Heart right ventricle (tissue), 16 donors: ENCODE results near the gene MSL2. TPM values are rescaled to one million over a fixed set of nuclear protein-coding genes. Genes with fewer than 3 reads are reported as not detected.
"Not testable (repeated sequence)": the region's sequence is repeated elsewhere in the genome, so short reads cannot be mapped to it uniquely, and the experiment has no call there.

ENCODE experiments used
- ATAC-seq, 8 donors: fragments of 200-7000 bp; cut with Tn5 transposase; one replicate each; pipeline ENCODE4 v1.9.1; 2020; ENCODE audit warnings: mild to moderate bottlenecking in 8 of 8, moderate library complexity in 8 of 8, moderate number of reproducible peaks in 1 of 8
- DNase-seq, 2 donors: peaks; one replicate each; pipeline ENCODE4 v3.0.0-alpha.2; 2020
- H3K27ac ChIP-seq, 10 donors: fragments of 200-600 bp; sonication (generic) in 2 of 10; one replicate each; pipeline versions ENCODE4 v1.5.0 to v1.8.0; 2020 to 2022; ENCODE audit warnings: mild to moderate bottlenecking in 3 of 10
- H3K27me3 ChIP-seq, 7 donors: fragments of 200-600 bp; one replicate each; pipeline ENCODE4 v1.8.0; 2021 to 2022; ENCODE audit warnings: mild to moderate bottlenecking in 2 of 7
- H3K36me3 ChIP-seq, 9 donors: fragments of 200-600 bp; sonication (generic) in 1 of 9; one replicate each; pipeline versions ENCODE4 v1.5.0 to v1.8.0; 2020 to 2022; ENCODE audit warnings: mild to moderate bottlenecking in 2 of 9
- H3K4me1 ChIP-seq, 9 donors: fragments of 200-600 bp; sonication (generic) in 1 of 9; one replicate each; pipeline versions ENCODE4 v1.5.0 to v1.8.0; 2020 to 2022; ENCODE audit warnings: mild to moderate bottlenecking in 4 of 9
- H3K4me3 ChIP-seq, 10 donors: fragments of 200-600 bp; sonication (generic) in 2 of 10; one replicate each; pipeline versions ENCODE4 v1.5.0 to v1.8.0; 2020 to 2022; ENCODE audit warnings: mild to moderate bottlenecking in 7 of 10, moderate library complexity in 2 of 10
- H3K9me3 ChIP-seq, 11 donors: fragments of 200-600 bp in 10 of 11; sonication (generic) in 2 of 11; one replicate each; pipeline versions ENCODE4 v1.5.0 to v1.8.0; 2013 to 2022; ENCODE audit warnings: mild to moderate bottlenecking in 2 of 11, control low read depth in 1 of 11, moderate library complexity in 1 of 11
- CTCF ChIP-seq, 9 donors: fragments of 200-600 bp; sonication (generic) in 2 of 9; IDR thresholded peaks; one replicate each; pipeline versions ENCODE4 v1.5.0 to v1.8.0; 2021 to 2022; ENCODE audit warnings: antibody characterized with exemption in 9 of 9, mild to moderate bottlenecking in 5 of 9, moderate library complexity in 1 of 9
- WGBS, 2 donors: extraction: QIAGEN DNeasy Blood & Tissue Kit; methylation state at CpG; one replicate each; pipeline ENCODE4 v1.1.7; 2013; ENCODE audit warnings: inconsistent platforms in 1 of 2; 5-methylcytosine and 5-hydroxymethylcytosine counted together
- intact Hi-C, 10 donors: fragments of 100-400 bp; cut with DNase I; formaldehyde crosslinking; loops; one replicate each; pipeline versions ENCODE4 v1.11.1 to v1.14.2; 2022
- polyA plus RNA-seq, 2 donors: library from polyadenylated mRNA; stranded (reverse); fragments of 200-250 nt; gene quantifications; one replicate each; pipeline ENCODE4 v1.2.3, GENCODE V29; 2013
- total RNA-seq, 10 donors: library from RNA; stranded (reverse); fragmentation: NEBNext Ultra II Directional in 3 of 10; extraction: Animal tissue kit (Norgen Biotek cat#: 25700) in 3 of 10; gene quantifications; one replicate each; pipeline versions ENCODE4 v1.2.1 to v1.2.4, GENCODE V29; 2021 to 2023
- donor health status: Arrhythmogenic right ventricular cardiomyopathy.
- donor health status: ischemic (EF 13 %, LVEDD 7.1; RV severe dilation, severe dysfunction).
- donor health status: healthy with polysubstance abuse.
- donor health status: DM: no; HTN: yes; CAD: no.
- donor health status: DM: no; HTN: no; CAD: no.
- donor health status: ischemic (EF 25% LVEDD 6.9; RV normal size, moderate dysfunction).
- donor health status: ischemic (EF 25% LVEDD 5.7; RV mildly dilated, moderate dysfunction).
- donor health status: healthy.
- donor health status: DM: yes; HTN: yes; CAD: no.
- donor health status: Ischemic cardiomyopathy.
- donor health status: ischemic (EF 35%, LVEDD 5.7; RV mildly dilated, moderate dysfunction).
- donor health status: nonischemic (EF 11% LVEDD 7.7; RV severe dilation, severe dysfunction).
- donor health status: DM: yes; HTN: yes; CAD: no.
- donor health status: PGD.
- donor health status: ischemic (EF 29% LVEDD 5.4; RV normal size, mild dysfunction).
- donor health status: nonischemic (EF 23%, LVEDD 6.1; RV moderate dilation, normal function).

Gene MSL2
- total and polyA plus RNA-seq, 12 donors, result 3.8 to 25.2 (median 20.1) TPM

DNA sequence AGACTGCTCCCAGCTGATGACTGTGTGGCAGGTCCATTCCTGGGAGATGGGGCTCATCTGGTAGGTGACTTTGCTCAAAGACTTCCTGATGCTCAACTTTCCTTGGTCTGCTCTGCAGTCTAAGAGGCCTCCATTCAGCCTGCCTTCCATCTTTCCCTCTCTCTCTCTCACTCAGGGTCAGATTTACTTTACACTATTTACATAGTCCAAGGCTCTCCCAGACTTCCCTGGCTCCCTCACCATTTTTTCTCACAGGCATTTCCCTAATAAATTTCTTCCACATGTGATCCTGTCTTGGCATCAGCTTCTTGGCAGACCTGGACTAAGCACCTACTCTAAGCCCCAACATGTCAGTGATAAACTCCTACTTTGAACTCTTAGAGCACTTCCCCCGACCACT, 41.0 kb upstream of the MSL2 start:
- no peak for TF ChIP-seq CTCF (IDR thresholded peaks at IDR 0.05)

DNA sequence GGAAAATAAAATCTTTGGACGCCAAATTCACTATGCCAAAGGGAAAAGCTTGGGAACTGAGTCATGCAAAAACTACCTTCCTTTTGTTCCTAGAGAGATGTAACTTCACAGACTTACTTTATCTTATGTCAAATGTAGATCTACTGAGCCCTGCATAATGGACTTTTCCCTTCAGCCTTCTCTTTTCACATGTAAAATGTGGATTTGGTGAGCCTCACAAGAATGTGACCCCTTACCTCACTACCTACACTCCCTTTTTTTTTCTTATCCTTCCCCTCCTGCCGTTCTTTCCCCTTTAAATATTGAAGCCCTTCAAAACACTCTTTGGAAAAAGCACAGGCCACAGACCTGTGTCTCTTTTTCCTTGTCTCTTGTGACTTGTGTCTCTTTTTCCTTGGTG, 40.0 kb upstream of the MSL2 start:
- TF ChIP-seq CTCF (IDR thresholded peaks at IDR 0.05), result no peak
- Histone ChIP-seq H3K4me1 (no peaks in the 10 kb centered on the region), H3K4me3 (no peak overlapping the region), H3K27ac (no peak overlapping the region), H3K9me3 (no peaks in the 10 kb centered on the region), H3K36me3 (no peaks in the 10 kb centered on the region), H3K27me3 (peaks cover 0 to 4% (median 0%) of the 10 kb centered on the region in 7 donors)
- no peak for DNase-seq
- intact Hi-C loops, result no loop called here
- WGBS, 2 donors, result 67 to 78% methylated on average over 2 of the region's 2 CpGs
- ATAC-seq, result no peak

More for the DNA sequence above, 41.0 kb upstream of the MSL2 start:
- intact Hi-C loops, result no loop called here
- Histone ChIP-seq H3K4me1 (no peaks in the 10 kb centered on the region), H3K9me3 (no peaks in the 10 kb centered on the region), H3K27me3 (peaks cover 0 to 4% (median 0%) of the 10 kb centered on the region in 7 donors), H3K36me3 (no peaks in the 10 kb centered on the region), H3K4me3 (no peak overlapping the region), H3K27ac (no peak overlapping the region)
- WGBS, 2 donors, result 78 to 88% methylated on average over 1 of the region's 1 CpG
- ATAC-seq, result no peak
- DNase-seq, result no peak

GRCh38 chr3:136235545-136235944, 39.4 kb upstream of the MSL2 start:
- H3K4me3 ChIP-seq, result no peak overlapping the region
- H3K4me1 ChIP-seq, result no peaks in the 10 kb centered on the region
- H3K27me3 ChIP-seq, result peaks cover 0 to 4% (median 0%) of the 10 kb centered on the region in 7 donors
- 79 to 95% methylated on average over 1 of the region's 1 CpG for WGBS, 2 donors
- no peak for TF ChIP-seq CTCF (IDR thresholded peaks at IDR 0.05)
- DNase-seq (no peak), ATAC-seq (no peak)
- H3K36me3 ChIP-seq, result no peaks in the 10 kb centered on the region
- H3K9me3 ChIP-seq, result no peaks in the 10 kb centered on the region
- intact Hi-C loops, result no loop called here
- no peak overlapping the region for H3K27ac ChIP-seq

DNA sequence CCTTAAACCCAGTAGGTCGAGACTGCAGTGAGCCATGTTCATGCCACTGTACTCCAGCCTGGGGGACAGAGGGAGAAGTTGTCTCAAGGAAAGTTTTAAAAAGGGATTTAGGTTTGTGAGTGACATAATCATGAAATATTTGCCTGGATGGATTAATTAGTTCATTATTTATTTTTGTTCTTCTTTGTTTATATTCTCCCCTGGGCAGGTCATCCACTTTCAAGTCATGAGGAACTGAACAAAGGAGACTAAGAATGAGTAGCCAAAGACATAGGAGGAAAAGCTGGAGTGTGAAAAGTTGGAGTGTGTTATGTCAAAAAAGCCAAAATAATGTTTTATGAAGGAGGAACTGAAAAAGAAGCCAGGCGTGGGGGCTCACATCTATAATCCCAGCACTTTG, 36.3 kb upstream of the MSL2 start:
- intact Hi-C loops, result no loop called here
- DNase-seq, result no peak
- Histone ChIP-seq H3K27ac (no peak overlapping the region), H3K27me3 (no peaks in the 10 kb centered on the region), H3K4me3 (no peak overlapping the region), H3K4me1 (no peaks in the 10 kb centered on the region), H3K36me3 (no peaks in the 10 kb centered on the region), H3K9me3 (no peaks in the 10 kb centered on the region)
- no peak for TF ChIP-seq CTCF (IDR thresholded peaks at IDR 0.05)
- no peak for ATAC-seq
- WGBS, 2 donors, result 80 to 84% methylated on average over 2 of the region's 2 CpGs

GRCh38 chr3:136222746-136223145, 26.6 kb upstream of the MSL2 start:
- intact Hi-C loops, H3K4me3 ChIP-seq: not testable (repeated sequence)

More at GRCh38 chr3:136222746-136223145, 26.6 kb upstream of the MSL2 start:
- not testable (repeated sequence) for H3K27ac ChIP-seq, DNase-seq, ATAC-seq, H3K9me3 ChIP-seq, H3K36me3 ChIP-seq, H3K27me3 ChIP-seq, H3K4me1 ChIP-seq
- 94 to 95% methylated on average over 4 of the region's 4 CpGs for WGBS, 2 donors
